Stimulated activated CD8-positive, alpha-beta memory T cell treated with anti-CD3 and anti-CD28 coated beads, Interleukin-12 subunit alpha, Interleukin-12 subunit beta, amount 100 ng/mL, for 24 hours (primary cell): Measurements from ENCODE around the gene MIXL1.
"Not testable (repeated sequence)": the region's sequence is repeated elsewhere in the genome, so short reads cannot be mapped to it uniquely, and the experiment has no call there.

Experiments
- DNase-seq: peaks from one replicate; pipeline ENCODE4 v3.0.0-alpha.2; 2020; ENCODE audit errors: extremely low read depth

MIXL1 gene

DNA sequence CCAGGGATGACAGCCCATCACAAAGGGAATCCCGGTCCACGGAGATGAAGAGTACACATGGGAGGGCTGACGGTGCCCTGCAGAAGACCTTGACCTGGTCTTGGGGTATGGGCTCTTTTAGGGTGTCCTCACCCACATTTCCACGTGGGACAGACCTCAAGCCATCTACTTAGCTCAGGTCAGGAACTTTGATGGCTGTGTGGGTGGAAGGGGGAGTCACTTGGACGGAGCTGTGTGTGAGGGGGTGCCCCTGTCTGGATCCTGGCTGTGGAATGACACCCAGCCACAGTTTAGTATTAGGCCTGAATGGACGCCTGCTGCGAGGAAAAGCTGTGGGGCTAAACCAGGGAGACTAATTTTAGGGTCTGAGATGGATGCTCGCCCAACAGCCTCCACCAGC, 10.9 kb upstream of the MIXL1 start:
- no peak for DNase-seq

DNA sequence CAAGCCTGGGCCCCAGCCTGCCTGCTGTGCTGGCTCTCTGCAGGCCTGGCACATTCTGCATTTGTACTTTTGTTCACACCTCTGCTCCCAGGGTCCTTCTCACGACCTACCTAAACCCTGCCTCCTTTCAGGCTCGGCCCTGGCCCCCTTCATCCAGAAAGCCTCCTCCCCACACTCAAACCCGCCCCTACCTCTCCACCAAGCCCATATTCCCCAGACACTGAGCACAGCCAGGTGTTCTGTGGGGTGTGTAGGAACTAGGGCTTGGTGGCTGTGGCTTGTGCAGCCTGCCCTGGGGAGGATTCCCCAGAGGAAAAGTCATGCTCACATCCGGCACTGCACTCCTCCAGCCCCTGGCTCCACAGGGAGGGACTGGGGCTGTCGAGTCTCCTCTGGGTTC, 8.2 kb upstream of the MIXL1 start:
- no peak for DNase-seq

DNA sequence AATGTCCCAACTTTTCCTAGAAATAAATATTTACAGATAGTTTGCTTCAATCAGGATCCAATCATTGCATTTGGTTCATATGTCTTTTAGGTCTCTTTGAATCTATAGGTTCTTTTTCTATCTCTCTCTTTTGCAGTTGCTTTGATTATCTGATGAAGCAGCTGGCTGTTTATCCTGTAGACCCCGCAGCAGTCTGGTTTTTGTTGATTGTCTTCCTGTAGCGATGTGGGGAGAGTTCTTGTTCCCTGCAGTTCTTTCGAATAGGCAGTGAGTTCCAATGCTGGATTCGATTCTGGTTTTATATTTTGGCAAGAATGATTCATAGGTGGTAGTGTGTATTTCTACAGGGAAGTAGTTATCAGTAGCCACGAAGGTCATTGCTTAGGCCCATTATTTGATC, 7.4 kb upstream of the MIXL1 start:
- no peak for DNase-seq

DNA sequence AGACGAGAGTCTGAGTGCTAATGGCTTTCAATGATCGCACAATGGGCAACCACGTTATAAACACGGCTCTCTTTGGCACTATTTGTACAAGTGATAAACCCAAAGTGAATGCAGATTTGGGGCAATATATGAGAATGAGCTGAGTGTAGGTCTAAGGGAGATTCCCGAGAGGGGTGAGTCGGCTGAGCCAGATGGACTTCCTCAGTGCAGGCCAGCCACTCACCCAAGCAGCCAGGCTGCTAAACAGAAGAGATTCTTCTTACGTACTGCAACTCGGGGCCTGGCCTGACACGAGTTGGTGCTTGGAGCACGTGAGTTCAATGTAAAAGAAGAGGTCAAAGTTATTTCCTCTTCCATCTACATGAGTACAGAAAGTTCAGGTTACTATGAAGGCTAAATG, 6.2 kb upstream of the MIXL1 start:
- no peak for DNase-seq

DNA sequence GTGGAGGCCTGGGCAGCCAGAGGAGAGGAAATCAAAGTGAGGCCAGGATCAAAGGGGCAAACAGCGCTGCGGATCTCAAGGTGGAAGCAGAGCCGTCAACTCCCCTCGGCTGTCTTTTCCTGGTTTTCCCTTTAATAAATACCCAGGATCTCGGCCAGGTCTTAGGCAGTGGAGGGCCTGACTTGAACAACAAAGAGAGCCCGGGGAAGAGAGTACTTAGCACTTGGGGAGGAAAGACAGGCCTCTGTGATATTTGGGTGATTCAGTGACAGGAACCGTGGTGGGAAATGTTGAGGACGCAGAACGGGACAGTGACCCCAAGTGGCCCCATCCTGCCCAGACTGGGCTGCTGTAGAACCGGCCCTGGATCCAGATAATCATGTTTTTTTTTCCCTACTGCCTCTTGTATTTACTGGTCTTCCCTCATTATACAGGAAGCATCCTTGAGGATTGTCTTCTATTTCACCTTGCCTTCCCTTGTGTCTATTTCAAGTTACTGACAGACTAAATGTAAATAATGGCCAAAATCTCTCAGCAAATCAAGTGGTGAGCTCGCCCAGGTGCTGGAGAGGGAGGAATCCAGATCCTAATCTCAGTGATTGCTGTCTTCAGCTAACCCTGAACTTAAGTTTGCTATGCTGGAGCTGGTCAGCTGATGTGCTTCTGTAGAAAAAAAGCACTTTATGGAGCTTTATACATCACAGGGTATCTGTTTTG, 2.8 kb upstream of the MIXL1 start:
- DNase-seq, result no peak

DNA sequence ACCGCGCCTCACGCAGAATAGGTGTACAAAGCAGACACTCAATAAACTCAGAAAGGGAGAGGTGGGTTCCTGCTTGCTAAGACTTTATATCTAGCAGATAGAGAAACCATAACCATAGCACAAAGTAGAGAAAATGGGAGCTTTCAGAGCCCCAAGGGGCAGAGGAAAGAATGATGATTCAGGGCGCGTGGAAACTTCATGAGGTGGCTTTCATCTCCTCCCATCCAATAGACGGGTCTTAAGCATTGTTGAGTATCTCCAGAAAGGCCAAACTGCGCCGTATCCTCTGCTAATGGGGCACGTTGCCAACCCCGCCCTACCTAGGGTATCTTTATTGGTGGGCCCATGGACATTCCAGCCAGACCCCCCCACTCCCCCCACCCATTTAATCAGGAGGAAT, 778 bp upstream of the MIXL1 start:
- no peak for DNase-seq

DNA sequence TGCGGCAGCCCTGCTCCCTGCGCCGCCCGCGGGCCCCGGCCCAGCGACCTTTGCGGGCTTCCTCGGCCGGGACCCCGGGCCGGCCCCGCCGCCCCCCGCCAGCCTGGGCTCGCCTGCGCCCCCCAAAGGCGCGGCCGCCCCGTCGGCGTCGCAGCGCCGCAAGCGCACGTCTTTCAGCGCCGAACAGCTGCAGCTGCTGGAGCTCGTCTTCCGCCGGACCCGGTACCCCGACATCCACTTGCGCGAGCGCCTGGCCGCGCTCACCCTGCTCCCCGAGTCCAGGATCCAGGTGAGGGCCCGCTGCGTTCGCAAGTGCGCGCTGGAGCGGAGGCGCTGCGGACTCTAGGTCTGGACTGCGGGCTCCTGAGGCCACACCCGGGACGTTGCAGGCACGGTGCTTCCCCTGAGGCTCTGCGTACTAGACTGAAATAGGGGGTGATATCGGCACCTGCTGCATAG, 351 bp downstream of the MIXL1 start:
- DNase-seq, result no peak

DNA sequence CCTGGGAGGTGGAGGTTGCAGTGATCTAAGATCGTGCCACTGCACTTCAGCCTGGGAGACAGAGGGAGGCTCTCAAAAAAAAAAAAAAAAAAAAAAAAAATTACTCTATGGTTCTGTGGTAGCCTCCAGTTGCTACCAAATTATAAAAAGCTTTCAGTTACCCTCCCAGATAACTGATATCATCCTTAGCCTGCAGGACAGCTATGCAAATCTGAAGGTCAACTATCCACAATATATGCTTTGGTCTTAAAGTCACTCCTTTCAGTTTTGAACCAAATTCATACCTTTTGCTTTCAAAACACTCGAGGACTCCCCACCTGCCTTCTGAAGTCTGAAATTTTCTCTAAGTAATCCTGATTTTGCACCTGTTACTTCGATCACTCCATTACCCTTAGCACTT, 3.1 kb downstream of the MIXL1 start:
- no peak for DNase-seq

DNA sequence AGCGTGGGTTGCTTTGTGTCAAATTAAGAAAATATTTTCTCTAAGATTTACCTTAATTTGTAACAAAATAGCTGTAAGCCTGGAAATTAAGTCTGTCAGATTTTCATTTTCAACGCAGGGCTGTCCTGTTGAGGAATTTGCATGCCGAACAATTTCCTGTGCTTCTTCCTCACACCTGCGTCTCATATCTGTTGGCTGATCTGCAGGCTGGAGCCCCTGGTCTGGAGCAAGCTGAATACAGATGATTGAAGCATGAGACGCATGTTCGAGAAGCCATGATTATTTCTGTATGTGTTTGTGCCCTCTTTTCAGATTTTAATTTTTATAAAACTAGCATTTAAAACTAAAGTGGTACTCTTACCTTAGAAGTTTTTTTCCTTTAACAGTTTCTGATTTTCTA, 9.8 kb downstream of the MIXL1 start:
- DNase-seq, result no peak

DNA sequence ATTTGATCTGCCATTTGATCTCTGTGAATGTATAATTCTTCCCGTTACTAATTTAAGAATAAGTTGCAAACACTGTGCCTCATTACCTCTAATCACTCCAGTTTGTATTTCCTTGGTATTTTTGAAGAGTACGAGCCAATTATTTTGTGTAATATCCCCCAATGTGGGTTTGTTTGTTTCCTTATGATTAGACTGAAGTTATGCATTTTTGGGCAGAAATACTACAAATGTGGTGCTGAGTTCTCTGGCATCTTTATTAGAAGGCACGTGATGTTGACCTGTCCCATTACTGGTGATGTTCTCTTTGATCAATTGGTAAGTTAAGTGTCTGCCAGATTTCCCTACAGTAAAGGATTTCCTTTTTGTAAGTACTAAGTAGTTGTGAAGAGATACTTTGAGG, 10.3 kb downstream of the MIXL1 start:
- DNase-seq, result no peak

DNA sequence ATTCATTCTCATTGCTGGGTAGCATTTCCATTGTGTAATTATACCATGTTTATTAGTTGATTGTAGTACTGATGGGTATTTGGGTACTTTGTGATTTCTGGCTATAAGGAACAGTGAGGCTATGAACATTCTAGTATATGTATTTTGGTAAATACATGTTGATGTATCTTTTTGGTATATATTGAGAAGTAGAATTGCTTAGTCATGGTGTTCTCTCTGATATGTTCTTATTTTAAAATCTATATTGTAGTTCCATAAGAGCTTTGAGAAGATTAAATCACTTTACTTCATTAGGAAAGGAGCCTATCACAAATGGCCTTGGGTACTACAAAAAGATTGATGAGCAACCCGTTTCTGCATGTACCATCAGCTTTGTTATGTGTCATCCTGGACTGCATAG, 13.4 kb downstream of the MIXL1 start:
- DNase-seq, result no peak

DNA sequence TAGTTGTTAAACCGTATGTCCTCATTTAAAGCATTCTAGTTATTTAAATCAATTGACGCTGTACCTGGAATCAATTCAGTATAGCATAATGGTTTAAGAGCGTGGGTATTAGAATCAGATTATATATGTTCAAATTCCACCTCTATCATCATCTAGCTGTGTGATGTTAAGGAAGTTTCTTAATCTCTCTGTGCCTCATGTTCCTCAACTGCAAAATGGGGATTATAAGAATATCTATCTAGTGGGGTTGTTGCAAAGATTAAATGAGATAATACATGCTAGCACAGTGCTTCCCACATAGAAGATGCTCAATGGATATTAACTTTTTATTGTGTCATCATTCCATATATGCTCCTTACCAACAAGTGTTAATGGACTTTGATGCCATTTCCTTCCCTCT, 16.0 kb downstream of the MIXL1 start:
- no peak for DNase-seq

DNA sequence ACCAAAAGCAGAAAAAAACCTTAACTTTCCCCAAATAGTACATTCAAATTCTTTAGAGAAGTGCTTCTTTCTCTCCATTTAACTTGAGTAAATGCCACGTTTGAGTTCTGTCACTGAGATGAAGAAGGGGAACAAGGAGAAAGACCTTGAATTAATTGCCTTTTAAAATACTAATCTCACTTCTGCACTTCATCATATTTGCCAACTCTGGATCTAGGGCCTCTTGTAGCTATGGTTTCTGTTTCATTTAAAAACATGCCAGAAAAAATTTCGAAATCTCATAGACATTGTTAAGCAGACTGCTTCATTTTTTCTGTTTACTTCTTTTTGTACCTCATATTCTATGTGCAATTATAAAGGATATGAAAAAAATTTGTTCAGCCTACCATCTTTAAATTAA, 24.6 kb downstream of the MIXL1 start:
- DNase-seq, result no peak

DNA sequence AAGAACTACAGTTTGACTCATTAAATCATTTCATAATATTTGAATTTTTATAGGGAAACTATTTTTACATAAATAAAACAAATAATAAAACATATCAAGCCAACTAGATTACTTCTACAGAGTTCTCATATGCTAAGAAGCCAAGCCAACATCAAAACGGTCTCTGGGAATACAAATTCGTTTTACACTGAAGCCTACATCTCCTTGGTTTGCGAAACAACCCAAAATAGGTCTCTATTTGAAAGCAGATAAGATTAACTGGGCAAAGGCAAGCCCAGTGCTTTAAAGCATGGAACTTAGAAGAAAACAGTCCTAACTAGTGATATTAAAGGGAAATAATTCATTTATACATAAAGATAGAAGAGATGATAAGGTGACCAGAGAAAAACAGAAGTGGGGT, 25.3 kb downstream of the MIXL1 start:
- no peak for DNase-seq

DNA sequence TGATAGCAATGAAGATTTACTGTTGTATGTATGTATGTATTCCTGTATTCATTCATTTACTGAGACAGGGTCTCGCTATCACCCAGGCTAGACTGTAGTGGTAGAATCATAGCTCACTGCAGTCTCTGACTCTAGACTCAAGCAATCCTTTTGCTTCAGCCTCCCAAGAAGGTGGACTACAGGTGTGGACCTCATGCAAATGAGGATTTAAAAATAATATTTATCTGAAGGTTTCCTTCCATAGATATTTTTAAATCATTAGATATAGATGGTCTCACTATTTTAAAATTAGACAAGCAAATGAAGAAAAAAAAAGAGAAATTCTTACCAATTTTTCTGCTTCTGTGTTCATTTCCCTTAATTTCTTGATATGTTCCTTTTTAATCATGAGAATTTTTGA, 27.0 kb downstream of the MIXL1 start:
- no peak for DNase-seq

DNA sequence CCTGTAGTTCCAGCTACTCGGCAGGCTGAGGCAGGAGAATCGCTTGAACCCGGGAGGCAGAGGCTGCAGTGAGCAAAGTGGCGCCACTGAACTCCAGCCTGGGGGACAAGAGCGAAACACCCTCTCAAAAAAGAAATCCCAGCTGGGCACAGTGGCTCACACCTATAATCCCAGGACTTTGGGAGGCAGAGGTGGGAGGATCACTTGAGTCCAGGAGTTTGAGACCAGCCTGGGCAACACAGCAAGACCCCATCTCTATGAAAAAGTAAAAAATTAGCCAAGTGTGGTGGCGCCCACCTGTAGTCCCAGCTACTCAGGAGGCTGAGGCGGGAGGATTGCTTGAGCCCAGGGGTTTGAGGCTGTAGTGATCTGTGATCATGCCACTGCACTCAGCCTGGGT, 29.4 kb downstream of the MIXL1 start:
- not testable (repeated sequence) for DNase-seq

DNA sequence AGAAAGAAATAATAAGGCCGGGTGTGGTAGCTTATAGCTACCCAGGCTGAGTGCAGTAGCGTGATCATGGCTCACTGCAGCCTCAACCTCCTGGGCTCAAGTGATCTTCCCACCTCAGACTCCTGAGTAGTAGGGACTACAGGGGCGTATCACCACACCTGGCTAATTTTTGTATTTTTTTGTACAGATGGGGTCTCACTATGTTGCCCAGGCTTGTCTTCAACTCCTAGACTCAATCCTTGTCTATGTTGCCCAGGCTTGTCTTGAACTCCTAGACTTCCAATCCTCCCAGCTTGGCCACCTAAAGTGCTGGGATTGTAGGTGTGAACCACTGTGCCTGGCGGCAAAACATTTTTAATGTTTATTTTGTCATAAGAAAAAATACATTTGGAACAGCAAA, 30.5 kb downstream of the MIXL1 start:
- no peak for DNase-seq

DNA sequence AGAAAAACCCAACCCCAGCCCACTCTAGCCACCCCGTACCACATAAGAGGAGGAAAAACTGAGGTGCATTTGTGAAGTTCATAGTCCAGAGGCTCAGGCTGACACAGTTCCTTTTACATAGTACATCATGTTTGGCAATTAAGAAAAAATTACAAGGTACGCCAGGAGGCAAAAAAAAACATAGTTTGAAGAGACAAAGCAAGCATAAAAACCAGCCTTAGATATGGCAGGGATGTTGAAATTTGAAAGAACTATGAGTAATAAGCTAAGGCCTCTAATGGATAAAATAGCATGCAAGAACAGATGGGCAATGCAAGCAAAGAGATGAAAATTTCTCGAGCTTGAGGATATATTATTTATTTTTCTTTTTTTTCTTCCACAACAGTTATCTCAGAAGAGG, 31.9 kb downstream of the MIXL1 start:
- no peak for DNase-seq

DNA sequence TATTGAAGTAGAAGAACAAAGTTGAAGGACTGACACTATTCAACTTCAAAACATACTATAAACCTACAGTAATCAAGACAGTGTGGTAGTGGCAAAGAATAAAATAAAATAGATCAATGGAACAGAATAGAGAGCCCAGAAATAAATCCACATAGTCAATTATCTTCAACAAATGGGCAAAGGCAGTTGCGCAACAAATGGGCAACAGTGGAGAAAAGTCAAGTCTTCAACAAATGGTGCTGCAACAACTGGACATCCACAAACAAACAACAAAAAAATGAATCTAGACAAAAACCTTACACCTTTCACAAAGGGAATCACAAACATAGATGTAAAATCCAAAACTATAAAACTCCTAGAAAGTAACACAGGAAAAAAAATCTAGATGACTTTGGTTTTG, 38.4 kb downstream of the MIXL1 start:
- no peak for DNase-seq

DNA sequence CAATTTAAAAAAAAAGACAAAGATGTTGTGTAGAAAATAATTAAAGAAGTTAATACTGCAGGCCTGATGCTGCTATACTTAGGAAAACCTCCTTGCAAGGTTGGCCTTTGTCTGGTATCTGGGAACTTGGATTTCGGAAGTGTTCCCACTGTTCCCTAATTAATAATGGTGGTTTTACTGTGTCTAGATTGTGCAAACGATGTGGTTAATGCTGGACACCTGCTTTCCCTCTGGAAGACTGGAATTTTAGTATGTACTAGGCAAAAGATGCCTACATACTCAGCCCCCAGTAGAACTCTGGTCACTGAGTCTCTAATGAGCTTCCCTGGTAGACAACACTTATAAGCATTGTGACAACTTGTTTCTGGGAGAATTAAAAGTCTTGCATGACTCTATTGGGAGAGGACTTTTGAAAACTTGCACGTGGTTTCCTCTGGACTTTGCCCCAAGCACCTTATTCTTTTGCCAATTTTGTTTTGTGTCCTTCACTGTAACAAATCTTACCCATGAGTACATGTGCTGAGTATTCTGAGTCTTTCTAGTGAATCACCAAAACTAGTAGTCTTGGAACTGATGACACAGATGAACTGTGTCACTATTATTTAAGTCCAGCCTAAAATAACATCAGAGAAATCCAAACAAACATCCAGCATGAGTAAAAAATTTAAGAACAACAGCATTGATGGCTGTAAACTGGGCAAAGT, 45.1 kb downstream of the MIXL1 start:
- no peak for DNase-seq

DNA sequence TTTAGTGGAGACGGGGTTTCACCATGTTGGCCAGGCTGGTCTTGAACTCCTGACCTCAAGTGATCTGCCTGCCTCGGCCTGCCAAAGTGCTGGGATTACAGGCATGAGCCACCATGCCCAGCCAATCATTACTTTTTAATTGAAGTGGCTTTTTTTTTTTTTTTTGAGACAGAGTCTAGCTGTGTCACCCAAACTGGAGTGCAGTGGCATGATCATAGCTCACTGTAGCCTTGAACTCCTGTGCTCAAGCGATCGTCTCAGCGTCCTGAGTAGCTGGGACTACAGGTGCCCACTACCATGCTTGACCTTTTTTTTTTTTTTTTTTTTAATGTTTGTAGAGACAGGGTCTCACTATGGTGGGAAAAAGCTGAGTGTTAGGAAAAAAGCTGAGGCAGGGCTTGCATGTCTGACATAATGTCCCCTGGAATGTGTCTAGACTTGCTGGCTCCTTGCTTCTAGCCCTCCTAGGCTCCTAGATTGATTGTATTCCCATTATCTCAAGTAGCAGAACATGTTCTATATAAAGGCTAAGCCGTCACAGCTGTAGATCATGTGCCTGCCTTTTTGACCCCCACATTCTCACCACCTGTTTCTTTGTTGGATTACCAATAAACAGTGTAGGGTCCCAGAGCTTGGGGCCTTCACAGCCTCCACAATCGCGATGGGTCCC, 48.9 kb downstream of the MIXL1 start:
- DNase-seq, result not testable (repeated sequence)

DNA sequence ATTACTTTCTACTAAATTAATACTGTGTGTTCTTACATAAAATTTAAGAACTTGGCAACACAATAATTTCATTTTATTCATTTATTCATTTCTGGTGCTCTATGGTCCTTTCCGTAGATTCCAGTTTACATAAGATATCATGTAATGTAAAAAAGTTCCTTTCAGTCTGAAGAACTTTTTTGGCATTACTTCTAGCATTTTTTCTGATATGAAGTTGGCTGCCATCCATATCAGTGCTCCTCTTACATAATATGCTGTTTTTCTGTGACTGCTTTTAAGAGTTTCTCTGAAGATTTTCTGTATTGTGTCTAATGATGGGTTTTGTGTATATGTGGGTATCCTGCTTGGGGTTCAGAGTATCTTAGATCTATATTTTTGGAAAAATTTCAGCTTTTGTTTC, 50.7 kb downstream of the MIXL1 start:
- DNase-seq, result no peak

DNA sequence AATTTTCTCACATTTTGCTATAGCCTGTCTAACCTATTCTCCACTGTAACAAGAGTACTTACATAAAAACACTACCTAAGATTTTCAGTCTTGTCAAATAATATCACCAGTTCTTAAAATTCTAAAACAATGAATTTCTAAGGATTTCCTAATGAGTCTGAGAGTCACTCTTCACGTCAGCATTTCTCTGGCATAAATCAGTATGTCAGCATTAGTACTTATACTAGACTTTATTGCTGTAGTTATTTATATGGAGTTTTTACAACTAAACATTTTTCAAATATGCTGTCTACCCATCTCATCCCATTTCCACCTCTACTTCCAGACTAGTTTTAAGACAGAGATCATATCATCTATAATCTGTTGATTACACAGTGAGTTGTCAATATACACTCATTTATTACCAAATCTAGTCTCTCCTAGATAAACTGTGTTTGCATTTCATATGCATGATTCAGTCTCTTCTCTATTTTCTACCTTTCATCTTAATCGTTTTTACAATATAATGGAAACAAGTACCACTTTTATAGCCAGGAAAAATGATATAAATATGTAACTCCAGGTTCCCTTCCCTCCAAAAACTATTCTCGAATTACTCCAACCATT, 52.7 kb downstream of the MIXL1 start:
- no peak for DNase-seq
